NCI-H510A treated with DMSO at 0.1 percent for 48 hours (cell line): ENCODE results near the gene CACTIN.

Experiments
- DNase-seq: peaks from one replicate; lab custom pipeline; 2025; lab: John Stamatoyannopoulos, UW

The CACTIN gene

GRCh38 chr19:3609779-3610719 is 16.5 kb downstream of the CACTIN start:
- DNase-seq = no peak

GRCh38 chr19:3608750-3609322 is 17.8 kb downstream of the CACTIN start:
- no peak for DNase-seq

- no peak for DNase-seq
Observed at GRCh38 chr19:3608079-3608641, 18.4 kb downstream of the CACTIN start.

GRCh38 chr19:3607303-3608078 is 19.1 kb downstream of the CACTIN start:
- no peak for DNase-seq

- DNase-seq = peak; percentile 19
Observed at GRCh38 chr19:3606690-3607289, 19.8 kb downstream of the CACTIN start, which contains the start of gene TBXA2R. TBXA2R (minus strand) TSS chr19:3606875; CDS start chr19:3600634, 6,241 bp downstream.

GRCh38 chr19:3606174-3606689 is 20.4 kb downstream of the CACTIN start:
- peak; percentile 12 for DNase-seq

- DNase-seq = no peak
Observed at GRCh38 chr19:3605770-3606169, 20.8 kb downstream of the CACTIN start.

GRCh38 chr19:3605361-3605760 is 21.2 kb downstream of the CACTIN start:
- DNase-seq = no peak

GRCh38 chr19:3604987-3605343 is 21.6 kb downstream of the CACTIN start:
- DNase-seq = no peak

- DNase-seq = no peak
Observed at GRCh38 chr19:3604227-3604986, 22.2 kb downstream of the CACTIN start.

- no peak for DNase-seq
Observed at GRCh38 chr19:3603121-3603811, 23.3 kb downstream of the CACTIN start.

- DNase-seq = no peak
Observed at GRCh38 chr19:3601021-3601420, 25.6 kb downstream of the CACTIN start.

GRCh38 chr19:3599776-3600187 is 26.8 kb downstream of the CACTIN start:
- no peak for DNase-seq

- no peak for DNase-seq
Observed at GRCh38 chr19:3595521-3596061, 31.0 kb downstream of the CACTIN start.

GRCh38 chr19:3593156-3593555 is 33.4 kb downstream of the CACTIN start:
- DNase-seq = no peak

GRCh38 chr19:3591876-3592613 is 34.5 kb downstream of the CACTIN start:
- DNase-seq = no peak

- DNase-seq = no peak
Observed at GRCh38 chr19:3590991-3591659, 35.5 kb downstream of the CACTIN start.

- no peak for DNase-seq
Observed at GRCh38 chr19:3589949-3590348, 36.6 kb downstream of the CACTIN start.

- DNase-seq = no peak
Observed at GRCh38 chr19:3589439-3589838, 37.2 kb downstream of the CACTIN start.
